Endothelial cell of umbilical vein (primary cell): ENCODE results near the gene CORO2B. TPM values are rescaled to one million over a fixed set of nuclear protein-coding genes. Genes with fewer than 3 reads are reported as not detected.

Experiments used
- BruUV-seq: library from RNA; stranded (reverse); fragments of 400-500 nt; replicated peaks from 2 replicates; lab custom pipeline; 2021; lab: Mats Ljungman, UMichigan
- CTCF ChIA-PET: fragments of 300-600, 350-600 bp; sonication (Branson Sonifier 250); formaldehyde crosslinking; loops from one replicate; lab custom pipeline; 2021; ENCODE audit warnings: antibody characterized with exemption, inconsistent platforms; lab: Charles Lee
- POLR2A ChIA-PET: fragments of 300-600, 350-600 bp; sonication (Branson Sonifier 250); formaldehyde crosslinking; loops from one replicate; lab custom pipeline; 2021; ENCODE audit warnings: antibody characterized with exemption, inconsistent platforms; lab: Charles Lee
- DNase-seq: peaks from one replicate; pipeline ENCODE4 v3.0.0-alpha.2; 2011; ENCODE audit warnings: low read depth, low spot score
- FAIRE-seq: peaks from 2 replicates; lab custom pipeline; 2011; peaks lifted over from hg19 to GRCh38; lab: Jason Lieb, UNC
- H2AFZ ChIP-seq: 2 replicates; pipeline ENCODE4 v1.6.0; 2012; ENCODE audit warnings: low read depth, low read length, control low read depth, inconsistent platforms
- H3K27ac ChIP-seq: 2 replicates; pipeline ENCODE4 v1.5.1; 2011; ENCODE audit warnings: low read depth, mild to moderate bottlenecking, control low read depth, low read length, moderate library complexity; ENCODE audit not compliant: insufficient read depth
- H3K27me3 ChIP-seq, 2 experiments: 2 replicates each; pipeline versions ENCODE4 v1.6.0 to v1.6.1; 2011; ENCODE audit warnings: low read length in 2 of 2, mixed read lengths in 1 of 2; ENCODE audit not compliant: control insufficient read depth in 2 of 2, insufficient read depth in 2 of 2
- H3K36me3 ChIP-seq, 2 experiments: 2 replicates in 1 of 2; 3 replicates in 1 of 2; pipeline ENCODE4 v1.5.1; 2011; ENCODE audit warnings: low read length in 2 of 2, mild to moderate bottlenecking in 1 of 2, moderate library complexity in 1 of 2; ENCODE audit not compliant: control insufficient read depth in 2 of 2, insufficient read depth in 2 of 2; ENCODE audit errors: extremely low read depth in 1 of 2
- H3K4me1 ChIP-seq: 3 replicates; pipeline ENCODE4 v1.5.1; 2011; ENCODE audit warnings: mild to moderate bottlenecking, low read length; ENCODE audit not compliant: control insufficient read depth, insufficient read depth; ENCODE audit errors: extremely low read depth
- H3K4me2 ChIP-seq: 2 replicates; pipeline ENCODE4 v1.6.1; 2011; ENCODE audit warnings: low read length, control low read depth, mixed read lengths; ENCODE audit not compliant: insufficient read depth
- H3K4me3 ChIP-seq, 3 experiments: fragments of 200-600 bp in 1 of 3; sonication (generic), shearing (Covaris generic) in 1 of 3; replicated peaks in 1 of 3; 2 replicates each; pipeline ENCODE4 v1.5.1; 2011 to 2016; ENCODE audit warnings: control low read depth in 3 of 3, low read length in 3 of 3, mild to moderate bottlenecking in 2 of 3, inconsistent platforms in 1 of 3, low read depth in 1 of 3, moderate library complexity in 1 of 3; ENCODE audit not compliant: insufficient read depth in 1 of 3
- H3K79me2 ChIP-seq: 2 replicates; pipeline ENCODE4 v1.6.0; 2012; ENCODE audit warnings: low read length, inconsistent platforms; ENCODE audit not compliant: control insufficient read depth, insufficient read depth
- H3K9ac ChIP-seq: replicated peaks from 2 replicates; pipeline ENCODE3; 2011; ENCODE audit warnings: low read length, control low read depth; ENCODE audit not compliant: insufficient read depth; ENCODE audit errors: extremely low read depth
- H3K9me1 ChIP-seq: replicated peaks from 3 replicates; pipeline ENCODE4 v1.6.0; 2011; ENCODE audit warnings: mild to moderate bottlenecking, low read length; ENCODE audit not compliant: control insufficient read depth, insufficient read depth; ENCODE audit errors: extremely low read depth
- H3K9me3 ChIP-seq: replicated peaks from 2 replicates; pipeline ENCODE4 v1.5.1; 2012; ENCODE audit warnings: low read length, inconsistent platforms; ENCODE audit not compliant: control insufficient read depth, insufficient read depth
- H4K20me1 ChIP-seq: replicated peaks from 2 replicates; pipeline ENCODE3; 2011; ENCODE audit warnings: mild to moderate bottlenecking, low read length; ENCODE audit not compliant: control insufficient read depth, insufficient read depth; ENCODE audit errors: extremely low read depth
- CTCF ChIP-seq, 2 donors: IDR thresholded peaks; 1 replicate in 1 of 2; 2 replicates in 1 of 2; pipeline ENCODE4 v1.5.1; 2011; ENCODE audit warnings: low read length in 2 of 2, mild to moderate bottlenecking in 2 of 2, moderate library complexity in 2 of 2, control low read depth in 1 of 2, inconsistent platforms in 1 of 2, low read depth in 1 of 2; ENCODE audit not compliant: insufficient read depth in 1 of 2; ENCODE audit errors: extremely low read depth in 1 of 2
- EZH2 ChIP-seq: IDR thresholded peaks from 2 replicates; pipeline ENCODE4 v1.6.1; 2012; ENCODE audit warnings: borderline replicate concordance, low read depth, mild to moderate bottlenecking, moderate library complexity, low read length, inconsistent platforms; ENCODE audit not compliant: severe bottlenecking
- MYC ChIP-seq: IDR thresholded peaks from one replicate; pipeline ENCODE4 v1.6.1; 2011; ENCODE audit warnings: mild to moderate bottlenecking, low read depth, low read length
- dilution Hi-C: fragments of 300-500 bp; cut with MboI; formaldehyde crosslinking; loops from one replicate; pipeline ENCODE4 v1.15.0; 2019; ENCODE audit warnings: low sequenced_read_pairs; ENCODE audit not compliant: extremely low pct_ligation_motif_present
- intact Hi-C: fragments of 100-400 bp; cut with micrococcal nuclease; formaldehyde crosslinking; loops from one replicate; pipeline ENCODE4 v1.10.0; 2022
- polyA plus RNA-seq, 4 experiments: library from polyadenylated mRNA; depleted of rRNA in 3 of 4; stranded (reverse) in 3 of 4; unstranded in 1 of 4; fragments of >200 nt; gene quantifications; 2 replicates each; pipeline versions ENCODE4 v1.2.1 to v1.2.3, GENCODE V29; 2011 to 2012; ENCODE audit warnings: missing spikeins in 1 of 4
- total RNA-seq: library from RNA; stranded (reverse); gene quantifications from 2 replicates; pipeline ENCODE4 v1.2.3, GENCODE V29; 2021

The CORO2B gene
- total and polyA plus RNA-seq, 2 donors (not counting 3 experiments of a cell fraction or from before 2014, with no cell fraction given) = 2.4 to 3.7 TPM

- Histone ChIP-seq H4K20me1 (no peaks in the 10 kb centered on the region), H3K27ac (no peak overlapping the region), H3K27me3 (peaks cover 0 to 4% of the 10 kb centered on the region in 2 experiments), H3K4me1 (no peaks in the 10 kb centered on the region), H2AFZ (no peak overlapping the region), H3K9me3 (no peaks in the 10 kb centered on the region), H3K4me2 (no peak overlapping the region), H3K4me3 (no peak overlapping the region), H3K36me3 (no peaks in the 10 kb centered on the region), H3K79me2 (no peaks in the 10 kb centered on the region), H3K9ac (no peak overlapping the region), H3K9me1 (no peaks in the 10 kb centered on the region)
- TF ChIP-seq MYC (no peak), CTCF (IDR thresholded peaks at IDR 0.05; ENCODE audit: extremely low read depth in 1 of 2, insufficient read depth in 1 of 2, low read depth in 1 of 2, low read length in 2 of 2) (peak; percentile 93 to 96), EZH2 (peak; percentile 41)
- dilution Hi-C loops (no loop called here), intact Hi-C loops (loop anchor here (1.0 kb wide), 2 partner anchors 23 to 92 kb away; no protein-coding TSS in a partner anchor)
- DNase-seq (peak; percentile 45), FAIRE-seq (peak; percentile 67)
- CTCF ChIA-PET = interaction anchor here (0.7 to 4.2 kb wide), 19 partner anchors 7 to 398 kb away, joined by 3 to 54 read pairs (median 5); no protein-coding TSS in a partner anchor
- POLR2A ChIA-PET = no interaction called here
- no TSS peak for BruUV-seq
Observed at GRCh38 chr15:68650901-68651709, 72.3 kb downstream of the CORO2B start.
